Measurements from ENCODE around the gene STK32B.
A peak's percentile ranks its signal among the peaks of the same experiment; 100 is the strongest.

STK32B gene

DNA sequence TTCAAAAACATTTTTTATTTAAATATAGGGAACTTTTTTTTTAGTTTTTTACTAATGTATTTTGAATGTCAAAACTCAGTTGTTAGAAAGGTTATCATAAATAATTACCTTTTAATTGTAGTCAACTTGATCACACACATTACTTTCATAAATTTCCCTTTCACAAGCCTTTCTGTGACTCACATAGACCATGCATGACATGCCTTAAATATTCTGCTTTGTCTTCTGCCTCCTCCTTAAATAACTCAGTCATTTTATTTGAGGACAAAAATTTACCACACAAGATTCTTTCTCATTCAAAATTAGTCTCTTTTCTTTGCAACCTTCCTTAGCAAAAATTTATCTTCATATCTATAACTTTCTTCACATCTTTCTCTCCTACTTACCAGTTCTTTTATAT, 437.1 kb downstream of the STK32B start:
- no peak overlapping the region for H3K23ac ChIP-seq (ENCODE audit: low read length)
- H3K27ac ChIP-seq (ENCODE audit: low read depth, low read length), result no peak overlapping the region
- H2AFZ ChIP-seq (ENCODE audit: insufficient read depth, low read length, poor library complexity), result no peak overlapping the region
- no peak overlapping the region for H4K12ac ChIP-seq (ENCODE audit: low read depth, low read length)
- H2BK120ac ChIP-seq (ENCODE audit: insufficient read depth, low read length, poor library complexity), result no peak overlapping the region
- no peaks in the 10 kb centered on the region for H3K27me3 ChIP-seq (ENCODE audit: insufficient read depth, low read length)
- no peaks in the 10 kb centered on the region for H3K79me1 ChIP-seq (ENCODE audit: low read length)
- H2AK5ac ChIP-seq (ENCODE audit: low read length), result no peak overlapping the region
- no peak overlapping the region for H3K14ac ChIP-seq (ENCODE audit: low read length)
- no peak overlapping the region for H3K18ac ChIP-seq (ENCODE audit: low read length)
- no peak overlapping the region for H3K9ac ChIP-seq (ENCODE audit: low read length)
- H3K4me3 ChIP-seq (ENCODE audit: low read depth, low read length), result no peak overlapping the region
- H4K8ac ChIP-seq (ENCODE audit: low read depth, low read length), result no peak overlapping the region
- no peaks in the 10 kb centered on the region for H3K36me3 ChIP-seq (ENCODE audit: control insufficient read depth in 1 of 2, insufficient read depth in 2 of 2, low read length in 2 of 2)
- no peak overlapping the region for H3K4me2 ChIP-seq (ENCODE audit: low read length)
- no peaks in the 10 kb centered on the region for H3K4me1 ChIP-seq (ENCODE audit: control insufficient read depth in 1 of 2, insufficient read depth in 2 of 2, low read length in 2 of 2)
- peaks cover 5% of the 10 kb centered on the region for H3K9me3 ChIP-seq (ENCODE audit: insufficient read depth, low read depth, low read length)
- no peaks in the 10 kb centered on the region for H3K79me2 ChIP-seq (ENCODE audit: control insufficient read depth, insufficient read depth, low read length, poor library complexity)
- H3K4ac ChIP-seq (ENCODE audit: low read depth, low read length), result no peak overlapping the region
- no peak for DNase-seq
- H2BK5ac ChIP-seq (ENCODE audit: low read depth, low read length, poor library complexity), result no peak overlapping the region
- H4K91ac ChIP-seq (ENCODE audit: low read depth, low read length), result no peak overlapping the region
- no peak overlapping the region for H2BK12ac ChIP-seq (ENCODE audit: low read length)

- no peak overlapping the region for H4K12ac ChIP-seq (ENCODE audit: low read depth, low read length)
- no CpG with 5 or more reads among the region's 1 CpG for WGBS (ENCODE audit: extremely low coverage, insufficient coverage, insufficient read length)
- DNase-seq, result no peak
- no peak overlapping the region for H2BK120ac ChIP-seq (ENCODE audit: insufficient read depth, low read length, poor library complexity)
- no peaks in the 10 kb centered on the region for H3K79me2 ChIP-seq (ENCODE audit: control insufficient read depth, insufficient read depth, low read length, poor library complexity)
- no peak overlapping the region for H3K4me3 ChIP-seq (ENCODE audit: low read depth, low read length)
- H3K9me3 ChIP-seq (ENCODE audit: insufficient read depth, low read depth, low read length), result peaks cover 5% of the 10 kb centered on the region
- no peak overlapping the region for H3K27ac ChIP-seq (ENCODE audit: low read depth, low read length)
- no peak overlapping the region for H3K23ac ChIP-seq (ENCODE audit: low read length)
- no peak overlapping the region for H3K18ac ChIP-seq (ENCODE audit: low read length)
- no peak overlapping the region for H3K14ac ChIP-seq (ENCODE audit: low read length)
- no peak overlapping the region for H2AK5ac ChIP-seq (ENCODE audit: low read length)
- H3K36me3 ChIP-seq (ENCODE audit: control insufficient read depth in 1 of 2, insufficient read depth in 2 of 2, low read length in 2 of 2), result no peaks in the 10 kb centered on the region
- H3K79me1 ChIP-seq (ENCODE audit: low read length), result no peaks in the 10 kb centered on the region
- no peak overlapping the region for H2BK5ac ChIP-seq (ENCODE audit: low read depth, low read length, poor library complexity)
- no peak overlapping the region for H3K9ac ChIP-seq (ENCODE audit: low read length)
- no peaks in the 10 kb centered on the region for H3K4me1 ChIP-seq (ENCODE audit: control insufficient read depth in 1 of 2, insufficient read depth in 2 of 2, low read length in 2 of 2)
- no peak overlapping the region for H3K4me2 ChIP-seq (ENCODE audit: low read length)
- H2BK12ac ChIP-seq (ENCODE audit: low read length), result no peak overlapping the region
- H3K4ac ChIP-seq (ENCODE audit: low read depth, low read length), result no peak overlapping the region
- H4K91ac ChIP-seq (ENCODE audit: low read depth, low read length), result no peak overlapping the region
- no peak overlapping the region for H4K8ac ChIP-seq (ENCODE audit: low read depth, low read length)
- no peak overlapping the region for H2AFZ ChIP-seq (ENCODE audit: insufficient read depth, low read length, poor library complexity)
- no peaks in the 10 kb centered on the region for H3K27me3 ChIP-seq (ENCODE audit: insufficient read depth, low read length)
Measured at GRCh38 chr4:5489260-5489659, 438.0 kb downstream of the STK32B start.

DNA sequence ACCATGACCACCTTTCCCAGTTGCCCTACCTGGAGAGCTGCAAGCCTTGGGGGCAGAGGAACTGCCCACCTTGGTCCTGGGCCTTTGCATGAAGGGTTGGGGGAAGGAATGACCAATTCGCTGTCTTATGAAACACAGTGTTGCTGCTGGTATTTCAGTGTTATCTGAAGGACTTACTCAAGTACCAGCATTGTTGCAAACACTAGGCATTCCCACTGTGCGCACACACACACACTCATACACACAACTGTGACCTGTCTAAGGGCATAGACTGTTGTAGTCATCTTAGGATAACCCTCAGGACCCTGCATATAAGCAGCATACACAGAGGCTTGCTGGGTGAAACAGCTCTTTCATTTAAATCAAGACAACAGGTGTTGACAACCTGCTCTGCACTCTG, 446.2 kb downstream of the STK32B start:
- H4K8ac ChIP-seq (ENCODE audit: low read depth, low read length), result no peak overlapping the region
- H3K79me1 ChIP-seq (ENCODE audit: low read length), result no peaks in the 10 kb centered on the region
- H3K23ac ChIP-seq (ENCODE audit: low read length), result peak overlapping the region; percentile 5
- H3K9me3 ChIP-seq (ENCODE audit: insufficient read depth, low read depth, low read length), result no peaks in the 10 kb centered on the region
- no peak overlapping the region for H4K91ac ChIP-seq (ENCODE audit: low read depth, low read length)
- no peaks in the 10 kb centered on the region for H3K27me3 ChIP-seq (ENCODE audit: insufficient read depth, low read length)
- no peak overlapping the region for H2AFZ ChIP-seq (ENCODE audit: insufficient read depth, low read length, poor library complexity)
- no peak overlapping the region for H3K18ac ChIP-seq (ENCODE audit: low read length)
- H4K12ac ChIP-seq (ENCODE audit: low read depth, low read length), result no peak overlapping the region
- H2BK5ac ChIP-seq (ENCODE audit: low read depth, low read length, poor library complexity), result no peak overlapping the region
- H3K36me3 ChIP-seq (ENCODE audit: control insufficient read depth in 1 of 2, insufficient read depth in 2 of 2, low read length in 2 of 2), result no peaks in the 10 kb centered on the region
- peak; percentile 66 to 67 for DNase-seq
- no peaks in the 10 kb centered on the region for H3K79me2 ChIP-seq (ENCODE audit: control insufficient read depth, insufficient read depth, low read length, poor library complexity)
- no CpG with 5 or more reads among the region's 2 CpGs for WGBS (ENCODE audit: extremely low coverage, insufficient coverage, insufficient read length)
- no peak overlapping the region for H3K4ac ChIP-seq (ENCODE audit: low read depth, low read length)
- H3K14ac ChIP-seq (ENCODE audit: low read length), result no peak overlapping the region
- H2BK120ac ChIP-seq (ENCODE audit: insufficient read depth, low read length, poor library complexity), result no peak overlapping the region
- no peak overlapping the region for H3K4me2 ChIP-seq (ENCODE audit: low read length)
- no peaks in the 10 kb centered on the region for H3K4me1 ChIP-seq (ENCODE audit: control insufficient read depth in 1 of 2, insufficient read depth in 2 of 2, low read length in 2 of 2)
- H3K9ac ChIP-seq (ENCODE audit: low read length), result no peak overlapping the region
- H2BK12ac ChIP-seq (ENCODE audit: low read length), result no peak overlapping the region
- H3K4me3 ChIP-seq (ENCODE audit: low read depth, low read length), result no peak overlapping the region
- no peak overlapping the region for H3K27ac ChIP-seq (ENCODE audit: low read depth, low read length)
- H2AK5ac ChIP-seq (ENCODE audit: low read length), result no peak overlapping the region

DNA sequence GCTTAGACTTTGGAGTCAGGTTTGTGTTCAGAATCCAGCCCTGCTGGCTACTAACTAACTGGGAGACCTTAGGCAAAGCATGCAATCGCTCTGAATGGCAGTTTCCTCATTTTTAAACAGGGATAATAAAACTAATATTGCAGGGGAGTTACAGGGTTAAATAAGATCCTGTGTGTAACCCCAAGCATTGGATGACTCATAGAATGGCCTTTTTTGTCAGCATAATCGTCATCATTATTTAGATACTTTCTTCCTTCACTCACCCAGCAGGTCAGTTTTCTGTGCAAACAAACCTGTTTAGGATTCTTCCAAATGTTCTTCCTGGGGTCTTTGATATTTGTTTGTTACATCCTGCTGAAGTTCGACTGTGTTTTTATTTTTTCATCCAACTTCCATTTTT, 448.9 kb downstream of the STK32B start:
- Histone ChIP-seq H4K8ac (ENCODE audit: low read depth, low read length) (no peak overlapping the region), H3K9ac (ENCODE audit: low read length) (no peak overlapping the region), H2BK12ac (ENCODE audit: low read length) (no peak overlapping the region), H3K4me3 (ENCODE audit: low read depth, low read length) (no peak overlapping the region), H3K9me3 (ENCODE audit: insufficient read depth, low read depth, low read length) (no peaks in the 10 kb centered on the region), H2BK5ac (ENCODE audit: low read depth, low read length, poor library complexity) (no peak overlapping the region), H3K4ac (ENCODE audit: low read depth, low read length) (no peak overlapping the region), H3K18ac (ENCODE audit: low read length) (no peak overlapping the region), H4K91ac (ENCODE audit: low read depth, low read length) (no peak overlapping the region), H3K14ac (ENCODE audit: low read length) (no peak overlapping the region), H3K27me3 (ENCODE audit: insufficient read depth, low read length) (no peaks in the 10 kb centered on the region), H2AFZ (ENCODE audit: insufficient read depth, low read length, poor library complexity) (no peak overlapping the region), H2BK120ac (ENCODE audit: insufficient read depth, low read length, poor library complexity) (no peak overlapping the region), H3K27ac (ENCODE audit: low read depth, low read length) (no peak overlapping the region), H3K23ac (ENCODE audit: low read length) (no peak overlapping the region), H3K79me1 (ENCODE audit: low read length) (no peaks in the 10 kb centered on the region), H3K4me1 (ENCODE audit: control insufficient read depth in 1 of 2, insufficient read depth in 2 of 2, low read length in 2 of 2) (no peaks in the 10 kb centered on the region), H3K4me2 (ENCODE audit: low read length) (no peak overlapping the region), H4K12ac (ENCODE audit: low read depth, low read length) (no peak overlapping the region), H2AK5ac (ENCODE audit: low read length) (no peak overlapping the region), H3K79me2 (ENCODE audit: control insufficient read depth, insufficient read depth, low read length, poor library complexity) (no peaks in the 10 kb centered on the region), H3K36me3 (ENCODE audit: control insufficient read depth in 1 of 2, insufficient read depth in 2 of 2, low read length in 2 of 2) (no peaks in the 10 kb centered on the region)
- WGBS (ENCODE audit: extremely low coverage, insufficient coverage, insufficient read length), result no CpG with 5 or more reads among the region's 3 CpGs
- DNase-seq, result peak in 1 of 2 donors; percentile 16
